A549 (cell line): Measurements from ENCODE around the gene AGR2. TPM values are rescaled to one million over a fixed set of nuclear protein-coding genes. Genes with fewer than 3 reads are reported as not detected.

Experiments used
- ATAC-seq, 2 experiments: fragments of 200-7000 bp in 1 of 2; fragments of >200 bp in 1 of 2; cut with Nextera tagmentation in 1 of 2; cut with Tn5 transposase in 1 of 2; 3 replicates each; pipeline versions ENCODE4 v1.8.0 to v1.9.1; 2018 to 2020; ENCODE audit warnings: mild to moderate bottlenecking in 1 of 2, moderate library complexity in 1 of 2
- CTCF ChIA-PET: fragments of 300-600 bp; sonication (Branson Sonifier 250); formaldehyde crosslinking; extraction: SDS; loops from one replicate; lab custom pipeline; 2021; ENCODE audit warnings: antibody characterized with exemption, inconsistent platforms; lab: Yijun Ruan, JAX
- POLR2A ChIA-PET: fragments of 350-600 bp; formaldehyde crosslinking; extraction: SDS; loops from one replicate; lab custom pipeline; 2021; ENCODE audit warnings: antibody characterized with exemption, inconsistent platforms; lab: Yijun Ruan, JAX
- DNase-seq, 2 experiments: peaks; one replicate each; pipeline versions ENCODE4 v3.0.0 to v3.0.0-alpha.2; 2011 to 2016; ENCODE audit warnings: low read depth in 1 of 2, low spot score in 1 of 2
- FAIRE-seq: peaks from 2 replicates; lab custom pipeline; 2011; peaks lifted over from hg19 to GRCh38; lab: Jason Lieb, UNC
- H3K27ac ChIP-seq, 2 experiments: fragments of >200 bp; sonication (Bioruptor Twin); formaldehyde crosslinking; 3 replicates each; pipeline ENCODE4 v1.5.1; 2016 to 2017
- H3K4me1 ChIP-seq: fragments of >200 bp; sonication (Bioruptor Twin); formaldehyde crosslinking; 3 replicates; pipeline ENCODE4 v1.6.1; 2016
- H3K4me2 ChIP-seq: fragments of >200 bp; sonication (Bioruptor Twin); formaldehyde crosslinking; 3 replicates; pipeline ENCODE4 v1.6.1; 2016
- H3K4me3 ChIP-seq: fragments of >200 bp; sonication (Bioruptor Twin); formaldehyde crosslinking; 3 replicates; pipeline ENCODE4 v1.5.1; 2016
- H3K9me3 ChIP-seq: fragments of >200 bp; sonication (Bioruptor Twin); formaldehyde crosslinking; 3 replicates; pipeline ENCODE4 v1.6.1; 2016
- CEBPB ChIP-seq, 2 experiments: fragments of >200 bp in 1 of 2; sonication (Bioruptor Twin) in 1 of 2; formaldehyde crosslinking in 1 of 2; IDR thresholded peaks; 2 replicates each; pipeline ENCODE4 v1.6.1; 2012 to 2016
- EHF ChIP-seq: fragments of 250-450 bp; sonication (Bioruptor Pico); IDR thresholded peaks from 2 replicates; pipeline ENCODE4 v1.5.0; 2020; ENCODE audit warnings: mild to moderate bottlenecking
- ESRRA ChIP-seq: fragments of 150-350 bp; IDR thresholded peaks from 2 replicates; pipeline ENCODE4 v1.6.1; 2014; ENCODE audit warnings: mild to moderate bottlenecking, low read length, borderline replicate concordance
- GATA3 ChIP-seq: IDR thresholded peaks from 2 replicates; pipeline ENCODE4 v1.6.1; 2012; ENCODE audit warnings: borderline replicate concordance
- HDAC2 ChIP-seq: fragments of 200-600 bp; sonication (generic); IDR thresholded peaks from 2 replicates; pipeline ENCODE4 v1.6.1; 2016
- HEYL ChIP-seq: fragments of 250-450 bp; sonication (Bioruptor Pico); IDR thresholded peaks from 2 replicates; pipeline ENCODE4 v1.8.0; 2021; ENCODE audit warnings: mild to moderate bottlenecking, moderate library complexity
- HOXB5 ChIP-seq: fragments of 250-450 bp; sonication (Bioruptor Pico); IDR thresholded peaks from 2 replicates; pipeline ENCODE4 v1.5.0; 2020; ENCODE audit warnings: mild to moderate bottlenecking, moderate library complexity
- JUNB ChIP-seq: fragments of >200 bp; sonication (Bioruptor Twin); formaldehyde crosslinking; IDR thresholded peaks from 2 replicates; pipeline ENCODE4 v1.6.1; 2016
- KDM1A ChIP-seq: fragments of 200-600 bp; sonication (generic); IDR thresholded peaks from 2 replicates; pipeline ENCODE4 v1.6.1; 2016; ENCODE audit warnings: low read depth, mild to moderate bottlenecking
- MYC ChIP-seq: IDR thresholded peaks from 2 replicates; pipeline ENCODE4 v1.6.1; 2012; ENCODE audit warnings: mild to moderate bottlenecking, inconsistent platforms, low read length, improper control_type of control experiment, borderline replicate concordance
- NFE2L2 ChIP-seq: fragments of 150-350 bp; conservative IDR thresholded peaks from 2 replicates; pipeline ENCODE4 v1.6.1; 2014; ENCODE audit warnings: low read length
- NPAS2 ChIP-seq: fragments of 250-450 bp; sonication (Bioruptor Pico); IDR thresholded peaks from 2 replicates; pipeline ENCODE4 v1.8.0; 2022; ENCODE audit warnings: mild to moderate bottlenecking, moderate library complexity, borderline replicate concordance
- POLR2A ChIP-seq: IDR thresholded peaks from 2 replicates; pipeline ENCODE4 v1.6.1; 2012; ENCODE audit warnings: mild to moderate bottlenecking, low read length
- POLR2AphosphoS2 ChIP-seq: conservative IDR thresholded peaks from 2 replicates; pipeline ENCODE4 v1.6.1; 2012; ENCODE audit warnings: low read length, improper control_type of control experiment, inconsistent platforms
- RARB ChIP-seq: fragments of 250-450 bp; sonication (Bioruptor Pico); IDR thresholded peaks from 2 replicates; pipeline ENCODE4 v1.8.0; 2021; ENCODE audit warnings: mild to moderate bottlenecking, moderate library complexity
- RCOR1 ChIP-seq: fragments of 150-350 bp; IDR thresholded peaks from 2 replicates; pipeline ENCODE4 v1.6.1; 2014; ENCODE audit warnings: antibody characterized with exemption, low read length, low read depth
- RFX5 ChIP-seq: fragments of 450-650 bp; IDR thresholded peaks from 2 replicates; pipeline ENCODE4 v1.7.1; 2014; ENCODE audit warnings: antibody characterized with exemption, mild to moderate bottlenecking, moderate library complexity
- RNF2 ChIP-seq: fragments of 200-600 bp; sonication (generic); IDR thresholded peaks from 2 replicates; pipeline ENCODE4 v1.6.1; 2016; ENCODE audit warnings: low read depth, mild to moderate bottlenecking, antibody characterized with exemption, moderate library complexity, borderline replicate concordance
- SMC3 ChIP-seq: fragments of >200 bp; sonication (Bioruptor Twin); formaldehyde crosslinking; IDR thresholded peaks from 3 replicates; pipeline ENCODE4 v1.6.1; 2018; ENCODE audit warnings: inconsistent platforms
- SREBF2 ChIP-seq: fragments of 450-650 bp; IDR thresholded peaks from 2 replicates; pipeline ENCODE4 v1.6.1; 2014; ENCODE audit warnings: mild to moderate bottlenecking, moderate library complexity
- TP53 ChIP-seq: fragments of 250-450 bp; sonication (Bioruptor Pico); IDR thresholded peaks from 2 replicates; pipeline ENCODE4 v1.5.0; 2021; ENCODE audit warnings: mild to moderate bottlenecking, moderate library complexity
- ZFP36 ChIP-seq: fragments of 450-650 bp; IDR thresholded peaks from 2 replicates; pipeline ENCODE4 v1.6.1; 2014; ENCODE audit warnings: borderline replicate concordance; ENCODE audit not compliant: partially characterized antibody
- ZNF302 ChIP-seq: fragments of 250-450 bp; sonication (Bioruptor Pico); IDR thresholded peaks from 2 replicates; pipeline ENCODE4 v1.9.0; 2021; ENCODE audit warnings: inconsistent platforms, mild to moderate bottlenecking, moderate library complexity
- ZSCAN20 ChIP-seq: fragments of 250-450 bp; sonication (Bioruptor Pico); IDR thresholded peaks from 2 replicates; pipeline ENCODE4 v1.8.0; 2022; ENCODE audit warnings: mild to moderate bottlenecking, moderate library complexity
- WGBS: methylation state at CpG from one replicate; pipeline ENCODE4 v1.1.6; 2017; ENCODE audit errors: missing lambda C conversion rate; 5-methylcytosine and 5-hydroxymethylcytosine counted together
- polyA plus RNA-seq, 4 experiments: library from polyadenylated mRNA; depleted of rRNA in 3 of 4; stranded (reverse); fragments of >200 nt; fragmentation: RNase III in 1 of 4; extraction: RNeasy Plus Mini Kit Qiagen cat#74134 plus additional on column Dnase treatment in 1 of 4; gene quantifications; 2 replicates in 3 of 4; 3 replicates in 1 of 4; pipeline ENCODE4 v1.2.3, GENCODE V29; 2011 to 2017
- TF ChIP-seq, protein P1 (sequence below): fragments of 250-450 bp; sonication (Bioruptor Pico); IDR thresholded peaks from 2 replicates; pipeline ENCODE4 v1.5.0; 2021; ENCODE audit warnings: mild to moderate bottlenecking, moderate library complexity, borderline replicate concordance
- TF ChIP-seq, protein P2 (sequence below): IDR thresholded peaks from 2 replicates; pipeline ENCODE4 v1.6.1; 2012
- TF ChIP-seq, protein P3 (sequence below): fragments of >200 bp; sonication (Bioruptor Twin); formaldehyde crosslinking; IDR thresholded peaks from 3 replicates; pipeline ENCODE4 v1.5.1; 2016
- TF ChIP-seq, protein P4 (sequence below): fragments of 450-650 bp; IDR thresholded peaks from 2 replicates; pipeline ENCODE4 v1.6.1; 2014; ENCODE audit warnings: antibody characterized with exemption
- TF ChIP-seq, protein P5 (sequence below): fragments of >200 bp; sonication (Bioruptor Twin); formaldehyde crosslinking; IDR thresholded peaks from 2 replicates; pipeline ENCODE4 v1.6.1; 2016

AGR2 gene
- polyA plus RNA-seq, 2 of the 4 experiments (the other 2 are of a cell fraction): 60.7 to 479 TPM

DNA sequence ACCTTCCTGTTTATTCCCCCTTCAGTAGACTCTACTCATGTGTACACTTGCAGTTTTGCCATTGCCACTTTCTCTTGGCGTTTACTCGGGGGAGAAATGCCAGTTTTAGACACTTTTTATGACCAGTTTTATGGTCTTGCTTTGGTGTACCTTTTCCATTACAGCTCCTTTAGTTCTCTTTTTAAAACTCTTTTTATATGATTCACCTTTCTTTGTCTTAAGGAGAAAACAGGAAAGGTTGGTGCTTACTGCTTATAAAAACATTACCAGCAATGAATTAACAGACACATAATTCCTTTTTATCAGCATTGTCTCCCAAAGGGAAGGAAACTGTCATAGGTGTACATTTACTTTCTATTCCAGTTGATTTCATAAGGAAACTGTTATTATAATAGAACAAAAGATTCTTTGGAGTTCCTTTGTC lies 39.4 kb downstream of the AGR2 start:
- CTCF ChIA-PET: interaction anchor here (1.1 kb wide), 1 partner anchor 70 kb away, joined by 4 read pairs; no protein-coding TSS in a partner anchor
- no peak for TF ChIP-seq MYC
- TF ChIP-seq, protein P1, sequence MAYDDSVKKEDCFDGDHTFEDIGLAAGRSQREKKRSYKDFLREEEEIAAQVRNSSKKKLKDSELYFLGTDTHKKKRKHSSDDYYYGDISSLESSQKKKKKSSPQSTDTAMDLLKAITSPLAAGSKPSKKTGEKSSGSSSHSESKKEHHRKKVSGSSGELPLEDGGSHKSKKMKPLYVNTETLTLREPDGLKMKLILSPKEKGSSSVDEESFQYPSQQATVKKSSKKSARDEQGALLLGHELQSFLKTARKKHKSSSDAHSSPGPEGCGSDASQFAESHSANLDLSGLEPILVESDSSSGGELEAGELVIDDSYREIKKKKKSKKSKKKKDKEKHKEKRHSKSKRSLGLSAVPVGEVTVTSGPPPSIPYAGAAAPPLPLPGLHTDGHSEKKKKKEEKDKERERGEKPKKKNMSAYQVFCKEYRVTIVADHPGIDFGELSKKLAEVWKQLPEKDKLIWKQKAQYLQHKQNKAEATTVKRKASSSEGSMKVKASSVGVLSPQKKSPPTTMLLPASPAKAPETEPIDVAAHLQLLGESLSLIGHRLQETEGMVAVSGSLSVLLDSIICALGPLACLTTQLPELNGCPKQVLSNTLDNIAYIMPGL: no peak
- no peak for TF ChIP-seq JUNB
- TF ChIP-seq RARB (CRISPR knock-in tag): no peak
- TF ChIP-seq GATA3: no peak
- TF ChIP-seq NPAS2 (CRISPR knock-in tag): no peak
- TF ChIP-seq SMC3: no peak
- TF ChIP-seq HEYL (CRISPR knock-in tag): no peak
- TF ChIP-seq RNF2: no peak
- TF ChIP-seq, protein P2, sequence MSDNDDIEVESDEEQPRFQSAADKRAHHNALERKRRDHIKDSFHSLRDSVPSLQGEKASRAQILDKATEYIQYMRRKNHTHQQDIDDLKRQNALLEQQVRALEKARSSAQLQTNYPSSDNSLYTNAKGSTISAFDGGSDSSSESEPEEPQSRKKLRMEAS: no peak
- TF ChIP-seq CEBPB (IDR thresholded peaks at IDR 0.05): no peak
- TF ChIP-seq ESRRA: no peak
- TF ChIP-seq EHF (CRISPR knock-in tag): no peak
- TF ChIP-seq HDAC2: no peak
- no peak for TF ChIP-seq ZSCAN20 (CRISPR knock-in tag)
- TF ChIP-seq, protein P3, sequence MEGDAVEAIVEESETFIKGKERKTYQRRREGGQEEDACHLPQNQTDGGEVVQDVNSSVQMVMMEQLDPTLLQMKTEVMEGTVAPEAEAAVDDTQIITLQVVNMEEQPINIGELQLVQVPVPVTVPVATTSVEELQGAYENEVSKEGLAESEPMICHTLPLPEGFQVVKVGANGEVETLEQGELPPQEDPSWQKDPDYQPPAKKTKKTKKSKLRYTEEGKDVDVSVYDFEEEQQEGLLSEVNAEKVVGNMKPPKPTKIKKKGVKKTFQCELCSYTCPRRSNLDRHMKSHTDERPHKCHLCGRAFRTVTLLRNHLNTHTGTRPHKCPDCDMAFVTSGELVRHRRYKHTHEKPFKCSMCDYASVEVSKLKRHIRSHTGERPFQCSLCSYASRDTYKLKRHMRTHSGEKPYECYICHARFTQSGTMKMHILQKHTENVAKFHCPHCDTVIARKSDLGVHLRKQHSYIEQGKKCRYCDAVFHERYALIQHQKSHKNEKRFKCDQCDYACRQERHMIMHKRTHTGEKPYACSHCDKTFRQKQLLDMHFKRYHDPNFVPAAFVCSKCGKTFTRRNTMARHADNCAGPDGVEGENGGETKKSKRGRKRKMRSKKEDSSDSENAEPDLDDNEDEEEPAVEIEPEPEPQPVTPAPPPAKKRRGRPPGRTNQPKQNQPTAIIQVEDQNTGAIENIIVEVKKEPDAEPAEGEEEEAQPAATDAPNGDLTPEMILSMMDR: no peak
- TF ChIP-seq POLR2AphosphoS2: no peak
- no peak for TF ChIP-seq KDM1A
- no peak for TF ChIP-seq POLR2A
- TF ChIP-seq, all 56 proteins: peak for 0
- Histone ChIP-seq H3K9me3 (no peaks in the 10 kb centered on the region), H3K4me1 (no peaks in the 10 kb centered on the region), H3K4me3 (no peak overlapping the region), H3K4me2 (no peak overlapping the region), H3K27ac (no peak overlapping the region)
- 88% methylated on average over 2 of the region's 2 CpGs for WGBS
- DNase-seq: no peak
- ATAC-seq: no peak
- POLR2A ChIA-PET: no interaction called here
- no peak for FAIRE-seq

DNA sequence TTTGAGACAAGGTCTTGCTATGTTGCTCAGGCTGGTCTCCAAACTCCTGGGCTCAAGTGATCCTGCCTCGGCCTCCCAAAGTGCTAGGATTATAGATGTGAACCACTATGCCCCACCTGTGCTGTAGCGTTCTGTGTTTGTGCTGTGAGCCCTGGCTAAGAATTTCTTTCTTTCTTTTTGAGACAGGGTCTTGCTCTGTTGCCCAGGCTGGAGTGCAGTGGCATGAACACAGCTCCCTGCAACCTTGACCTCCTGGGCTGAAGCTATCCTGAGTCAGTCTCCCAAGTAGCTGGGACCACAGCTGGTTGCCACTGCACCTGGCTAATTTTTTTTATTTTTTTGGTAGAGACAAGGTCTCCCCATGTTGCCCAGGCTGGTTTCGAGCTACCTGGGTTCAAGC lies 39.9 kb downstream of the AGR2 start:
- TF ChIP-seq ZNF302 (no peak), SREBF2 (no peak), TP53 (CRISPR knock-in tag) (no peak), RCOR1 (no peak), RFX5 (no peak), ESRRA (no peak), KDM1A (no peak), CEBPB (IDR thresholded peaks at IDR 0.05) (no peak), NFE2L2 (no peak), HOXB5 (CRISPR knock-in tag) (no peak), HEYL (CRISPR knock-in tag) (no peak), ZFP36 (no peak)
- TF ChIP-seq, protein P4, sequence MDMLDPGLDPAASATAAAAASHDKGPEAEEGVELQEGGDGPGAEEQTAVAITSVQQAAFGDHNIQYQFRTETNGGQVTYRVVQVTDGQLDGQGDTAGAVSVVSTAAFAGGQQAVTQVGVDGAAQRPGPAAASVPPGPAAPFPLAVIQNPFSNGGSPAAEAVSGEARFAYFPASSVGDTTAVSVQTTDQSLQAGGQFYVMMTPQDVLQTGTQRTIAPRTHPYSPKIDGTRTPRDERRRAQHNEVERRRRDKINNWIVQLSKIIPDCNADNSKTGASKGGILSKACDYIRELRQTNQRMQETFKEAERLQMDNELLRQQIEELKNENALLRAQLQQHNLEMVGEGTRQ: no peak
- TF ChIP-seq, protein P5, sequence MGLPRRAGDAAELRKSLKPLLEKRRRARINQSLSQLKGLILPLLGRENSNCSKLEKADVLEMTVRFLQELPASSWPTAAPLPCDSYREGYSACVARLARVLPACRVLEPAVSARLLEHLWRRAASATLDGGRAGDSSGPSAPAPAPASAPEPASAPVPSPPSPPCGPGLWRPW: no peak
- TF ChIP-seq, protein P3: no peak
- Histone ChIP-seq H3K4me1 (no peaks in the 10 kb centered on the region), H3K4me3 (no peak overlapping the region), H3K27ac (no peak overlapping the region), H3K9me3 (no peaks in the 10 kb centered on the region), H3K4me2 (no peak overlapping the region)
- POLR2A ChIA-PET: no interaction called here
- WGBS: 86% methylated on average over 3 of the region's 3 CpGs
- ATAC-seq (no peak), FAIRE-seq (no peak), DNase-seq (no peak)
- CTCF ChIA-PET: no interaction called here
